NCI-H69 (cell line): ENCODE results near the gene ADAMTS9.

Source experiments
- DNase-seq: peaks from one replicate; lab custom pipeline; 2025; lab: John Stamatoyannopoulos, UW

ADAMTS9 gene, protein sequence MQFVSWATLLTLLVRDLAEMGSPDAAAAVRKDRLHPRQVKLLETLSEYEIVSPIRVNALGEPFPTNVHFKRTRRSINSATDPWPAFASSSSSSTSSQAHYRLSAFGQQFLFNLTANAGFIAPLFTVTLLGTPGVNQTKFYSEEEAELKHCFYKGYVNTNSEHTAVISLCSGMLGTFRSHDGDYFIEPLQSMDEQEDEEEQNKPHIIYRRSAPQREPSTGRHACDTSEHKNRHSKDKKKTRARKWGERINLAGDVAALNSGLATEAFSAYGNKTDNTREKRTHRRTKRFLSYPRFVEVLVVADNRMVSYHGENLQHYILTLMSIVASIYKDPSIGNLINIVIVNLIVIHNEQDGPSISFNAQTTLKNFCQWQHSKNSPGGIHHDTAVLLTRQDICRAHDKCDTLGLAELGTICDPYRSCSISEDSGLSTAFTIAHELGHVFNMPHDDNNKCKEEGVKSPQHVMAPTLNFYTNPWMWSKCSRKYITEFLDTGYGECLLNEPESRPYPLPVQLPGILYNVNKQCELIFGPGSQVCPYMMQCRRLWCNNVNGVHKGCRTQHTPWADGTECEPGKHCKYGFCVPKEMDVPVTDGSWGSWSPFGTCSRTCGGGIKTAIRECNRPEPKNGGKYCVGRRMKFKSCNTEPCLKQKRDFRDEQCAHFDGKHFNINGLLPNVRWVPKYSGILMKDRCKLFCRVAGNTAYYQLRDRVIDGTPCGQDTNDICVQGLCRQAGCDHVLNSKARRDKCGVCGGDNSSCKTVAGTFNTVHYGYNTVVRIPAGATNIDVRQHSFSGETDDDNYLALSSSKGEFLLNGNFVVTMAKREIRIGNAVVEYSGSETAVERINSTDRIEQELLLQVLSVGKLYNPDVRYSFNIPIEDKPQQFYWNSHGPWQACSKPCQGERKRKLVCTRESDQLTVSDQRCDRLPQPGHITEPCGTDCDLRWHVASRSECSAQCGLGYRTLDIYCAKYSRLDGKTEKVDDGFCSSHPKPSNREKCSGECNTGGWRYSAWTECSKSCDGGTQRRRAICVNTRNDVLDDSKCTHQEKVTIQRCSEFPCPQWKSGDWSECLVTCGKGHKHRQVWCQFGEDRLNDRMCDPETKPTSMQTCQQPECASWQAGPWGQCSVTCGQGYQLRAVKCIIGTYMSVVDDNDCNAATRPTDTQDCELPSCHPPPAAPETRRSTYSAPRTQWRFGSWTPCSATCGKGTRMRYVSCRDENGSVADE (N-terminal part only)

DNA sequence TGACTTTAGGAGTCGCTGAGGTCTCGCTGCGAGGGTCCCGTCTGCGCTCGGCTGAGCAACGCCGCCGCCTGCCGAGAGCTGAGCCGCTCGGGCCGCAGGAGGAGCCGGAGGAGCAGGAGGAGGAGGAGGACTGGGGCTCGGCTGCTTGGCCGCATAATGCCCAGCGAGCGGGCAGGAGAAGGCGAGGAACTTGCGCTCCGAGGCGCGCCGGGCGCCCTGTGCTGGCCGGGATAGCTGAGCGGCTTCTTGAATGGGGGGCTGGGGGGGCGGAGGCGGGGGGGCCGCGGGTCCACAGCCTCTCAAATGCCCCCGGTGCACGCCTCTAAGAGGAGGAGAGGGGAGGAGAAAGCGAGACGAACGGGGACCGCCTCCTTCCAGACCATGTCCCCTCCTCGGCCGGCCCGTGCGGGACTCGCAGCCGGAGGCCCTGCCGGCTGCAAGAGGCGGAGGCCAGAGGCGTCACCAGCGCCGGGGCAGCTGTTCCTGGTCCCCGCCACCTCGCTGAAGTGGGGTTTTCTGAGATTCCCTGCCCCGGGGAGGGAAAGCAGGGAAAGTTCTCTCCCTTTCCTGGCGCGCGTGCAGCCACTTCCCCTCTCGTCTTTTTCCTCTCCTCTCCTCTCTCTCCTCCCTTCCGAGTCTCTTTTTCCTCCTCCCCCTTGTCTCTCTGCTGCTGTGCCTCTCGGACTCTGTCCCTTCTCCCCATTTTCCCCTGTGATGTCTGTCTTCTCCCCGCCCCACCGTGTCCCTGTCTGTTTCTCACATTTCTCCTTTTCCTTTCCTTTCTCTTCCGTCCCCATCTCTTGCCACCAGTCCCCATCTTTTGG, at the start of gene ADAMTS9:
Gene ADAMTS9 (minus strand): TSS at position 220 of the 824 bp plus-strand sequence. CDS start 343 bp downstream, outside the sequence.
- no peak for DNase-seq

DNA sequence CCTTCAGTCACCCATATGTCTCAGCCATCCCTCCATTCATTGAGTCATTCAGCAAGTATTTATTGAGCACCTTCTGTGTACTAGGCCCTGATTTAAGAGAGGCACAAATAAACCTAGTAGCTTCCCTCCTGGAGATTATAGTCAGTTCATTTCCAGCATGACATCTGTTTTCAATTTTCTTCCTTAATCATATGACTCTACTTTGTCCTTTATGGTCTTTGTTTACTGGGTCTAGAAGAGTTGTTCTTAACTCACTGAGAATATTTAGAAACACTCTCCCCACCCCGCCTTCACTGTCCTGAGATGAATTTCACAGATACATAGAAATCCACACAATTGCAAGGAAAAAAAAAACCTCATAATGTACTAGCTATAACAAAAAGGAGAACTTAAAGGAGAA, 44.8 kb upstream of the ADAMTS9 start:
- DNase-seq = no peak

DNA sequence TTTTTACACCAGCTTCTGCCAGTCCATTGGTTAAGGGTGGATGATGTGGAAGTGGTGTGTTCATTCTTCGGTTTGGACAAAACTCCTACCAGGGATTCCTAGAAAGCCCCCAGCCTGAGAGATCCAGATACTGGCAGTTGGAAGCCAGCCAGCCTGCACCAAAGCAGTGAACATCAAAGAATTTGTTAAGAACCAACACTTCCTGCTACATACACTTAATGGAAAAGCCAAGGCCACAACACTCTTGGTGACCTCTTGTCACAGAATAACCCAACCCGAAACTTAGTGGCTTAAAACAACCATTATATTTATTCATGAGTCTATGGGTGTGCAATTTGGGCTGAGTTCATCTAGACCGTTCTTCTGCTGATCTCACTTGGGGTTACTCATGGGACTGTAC, 42.9 kb upstream of the ADAMTS9 start:
- no peak for DNase-seq

DNA sequence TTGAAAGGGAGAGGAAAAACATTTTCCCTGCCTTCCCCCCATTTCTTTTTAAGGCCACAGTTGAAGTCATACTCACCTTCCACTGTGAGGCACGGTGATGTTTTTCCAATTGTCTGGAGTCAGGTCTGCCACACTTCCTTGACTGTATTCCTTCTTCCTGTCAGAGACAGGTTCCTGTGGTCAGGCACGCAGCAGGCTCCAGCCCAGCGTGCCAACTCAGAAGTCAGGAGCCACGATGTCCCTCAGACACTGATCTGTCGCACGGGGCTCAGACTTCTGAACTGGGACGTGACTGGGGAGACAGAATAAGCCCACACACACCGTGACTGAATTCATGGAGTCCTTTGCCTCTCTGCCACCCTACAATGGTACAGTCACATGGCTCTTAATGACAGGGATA, 41.2 kb upstream of the ADAMTS9 start:
- no peak for DNase-seq

DNA sequence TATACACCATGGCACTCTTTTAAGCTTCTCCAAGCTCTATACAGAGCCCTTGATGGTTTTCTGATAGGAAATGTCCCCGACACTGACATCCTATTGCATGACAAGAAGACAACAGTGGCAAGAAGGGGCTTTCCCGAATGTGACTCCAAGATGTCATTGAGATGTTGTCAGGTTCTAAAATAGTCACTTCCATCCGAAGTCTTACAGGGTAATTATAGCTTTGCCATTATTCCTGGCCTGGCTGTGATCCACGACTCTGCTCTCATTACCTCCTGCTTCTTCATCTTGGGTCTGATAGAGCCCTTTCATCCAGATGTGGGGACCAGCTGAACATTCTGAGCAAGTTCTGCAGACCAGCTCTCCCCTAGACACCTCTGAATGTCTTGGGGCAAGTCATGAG, 40.6 kb upstream of the ADAMTS9 start:
- DNase-seq = no peak

DNA sequence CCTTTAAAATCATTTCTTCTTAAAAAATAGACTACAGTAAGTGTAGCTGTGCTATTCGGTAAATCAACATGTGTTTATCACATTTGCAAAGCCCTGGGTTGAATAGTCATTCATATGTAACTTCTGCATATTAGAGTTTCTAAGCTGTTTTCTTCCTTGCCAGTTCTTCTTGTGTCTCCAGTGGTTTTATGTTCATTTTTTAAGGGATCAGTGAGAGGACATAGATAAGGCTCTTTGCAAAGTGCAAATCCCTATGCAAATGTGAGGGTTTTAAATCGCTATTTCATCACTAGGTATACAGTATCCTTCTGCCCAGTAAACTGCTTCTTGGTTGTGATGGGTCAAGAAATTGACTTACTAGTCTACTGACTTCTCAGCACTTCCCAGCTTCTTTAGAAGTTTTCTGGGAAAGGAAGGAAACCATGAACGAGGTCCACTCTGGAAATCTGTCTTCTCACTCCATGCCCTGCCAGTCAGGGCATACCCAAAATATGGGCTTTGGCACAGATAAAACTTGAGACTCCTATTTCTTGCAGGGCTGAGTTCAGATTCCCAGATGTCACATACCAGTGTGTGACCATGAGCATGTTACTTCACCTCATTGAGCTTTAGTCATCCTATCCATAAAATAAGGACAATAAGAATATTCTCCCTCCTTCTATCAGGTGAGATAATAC, 38.8 kb upstream of the ADAMTS9 start:
- DNase-seq = no peak

DNA sequence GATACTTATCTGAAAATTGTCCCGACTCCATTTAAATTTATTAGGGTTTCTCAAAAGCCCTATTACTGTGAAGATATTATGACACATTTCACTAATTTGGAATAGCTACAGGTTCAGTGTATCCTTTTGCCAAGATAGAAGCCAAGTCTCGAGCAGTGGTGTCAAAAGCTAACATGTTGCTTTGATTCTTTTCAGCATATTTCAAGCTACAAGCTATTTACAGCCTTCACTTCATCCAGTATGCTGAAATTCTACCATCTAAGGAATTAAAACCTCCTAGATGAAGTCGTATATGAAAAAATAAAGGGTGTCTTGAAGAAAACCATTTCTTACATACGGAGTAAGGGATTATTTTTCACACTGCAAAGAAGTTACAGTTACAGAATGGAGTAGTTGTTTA, 31.2 kb upstream of the ADAMTS9 start:
- no peak for DNase-seq

DNA sequence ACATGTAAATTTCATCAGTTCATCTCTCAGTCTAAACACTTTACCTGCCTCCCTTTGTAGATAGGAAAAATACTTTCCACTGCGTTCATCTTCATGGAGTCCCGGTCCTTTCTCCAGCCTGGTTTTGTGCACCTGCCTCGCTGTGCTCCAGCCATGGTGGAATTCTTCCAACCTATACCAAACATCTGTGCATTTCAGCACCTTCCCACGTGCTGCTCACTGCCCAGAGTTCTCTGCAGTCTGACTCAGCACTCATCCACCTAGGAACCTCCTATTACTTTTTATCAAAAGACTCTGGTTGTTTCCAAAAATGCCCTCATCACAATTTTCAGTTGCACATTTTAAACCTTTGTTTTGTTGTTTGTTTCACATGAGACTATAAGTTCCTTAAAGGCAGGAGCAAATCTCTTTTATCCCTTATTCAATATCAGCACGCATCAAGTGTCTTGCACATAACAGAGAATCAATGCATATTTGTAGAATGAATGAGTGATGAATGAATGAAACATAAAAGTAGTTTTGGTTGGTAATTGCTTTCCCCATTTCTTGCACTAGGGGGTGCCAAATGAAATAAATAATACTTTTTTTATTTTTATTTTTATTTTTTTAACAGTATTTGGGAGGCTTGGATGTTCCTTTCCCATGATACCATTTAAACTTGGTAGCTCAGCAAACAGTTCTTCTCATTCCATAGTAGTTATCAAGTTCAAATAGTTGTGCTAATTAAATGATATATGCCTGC, 30.2 kb upstream of the ADAMTS9 start:
- no peak for DNase-seq

DNA sequence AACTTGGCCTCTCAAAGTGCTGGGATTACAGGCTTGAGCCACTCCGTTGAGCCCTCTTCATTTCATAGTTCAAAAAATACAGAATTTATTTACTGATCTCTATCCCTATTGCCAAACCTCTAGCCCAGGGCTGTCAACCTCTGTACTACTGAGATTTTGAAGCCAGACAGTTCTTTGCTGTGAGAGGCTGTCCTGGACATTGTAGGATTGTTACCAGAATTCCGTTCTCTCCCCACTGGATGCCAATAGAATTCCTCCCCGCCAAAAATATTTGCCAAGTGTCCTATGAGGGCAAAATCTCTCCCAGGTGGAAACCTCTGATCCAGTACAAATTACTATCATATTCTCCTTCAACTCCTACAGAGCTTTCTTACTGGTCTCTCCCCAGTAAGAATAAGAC, 29.6 kb upstream of the ADAMTS9 start:
- no peak for DNase-seq

DNA sequence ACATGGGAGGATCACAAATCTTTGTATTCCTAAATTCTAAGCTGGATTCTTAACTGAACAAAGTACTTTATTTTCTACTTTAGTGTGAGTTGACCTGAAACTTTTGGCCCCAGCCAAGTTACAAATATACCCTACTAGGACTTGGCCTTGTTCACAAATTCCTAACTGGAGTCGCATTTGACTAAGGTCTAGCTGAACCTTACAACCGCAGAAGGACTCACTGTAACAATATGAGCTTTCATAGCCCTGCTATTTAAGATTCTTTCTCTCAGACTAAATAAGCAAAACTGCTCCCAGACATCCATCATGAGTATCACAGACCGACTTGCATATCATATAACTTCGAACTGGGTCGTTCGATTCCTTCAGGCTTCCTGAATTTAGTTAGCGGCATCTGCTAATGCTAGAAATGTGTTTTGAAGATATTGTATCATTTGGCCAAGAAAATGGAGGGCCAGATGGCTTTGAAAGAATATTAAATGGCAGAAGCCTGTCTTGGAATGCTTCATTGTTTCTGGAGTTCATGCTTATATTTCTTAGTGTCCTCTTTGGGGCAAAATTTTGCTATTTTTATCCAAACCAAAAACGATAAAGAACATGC, 28.4 kb upstream of the ADAMTS9 start:
- no peak for DNase-seq

DNA sequence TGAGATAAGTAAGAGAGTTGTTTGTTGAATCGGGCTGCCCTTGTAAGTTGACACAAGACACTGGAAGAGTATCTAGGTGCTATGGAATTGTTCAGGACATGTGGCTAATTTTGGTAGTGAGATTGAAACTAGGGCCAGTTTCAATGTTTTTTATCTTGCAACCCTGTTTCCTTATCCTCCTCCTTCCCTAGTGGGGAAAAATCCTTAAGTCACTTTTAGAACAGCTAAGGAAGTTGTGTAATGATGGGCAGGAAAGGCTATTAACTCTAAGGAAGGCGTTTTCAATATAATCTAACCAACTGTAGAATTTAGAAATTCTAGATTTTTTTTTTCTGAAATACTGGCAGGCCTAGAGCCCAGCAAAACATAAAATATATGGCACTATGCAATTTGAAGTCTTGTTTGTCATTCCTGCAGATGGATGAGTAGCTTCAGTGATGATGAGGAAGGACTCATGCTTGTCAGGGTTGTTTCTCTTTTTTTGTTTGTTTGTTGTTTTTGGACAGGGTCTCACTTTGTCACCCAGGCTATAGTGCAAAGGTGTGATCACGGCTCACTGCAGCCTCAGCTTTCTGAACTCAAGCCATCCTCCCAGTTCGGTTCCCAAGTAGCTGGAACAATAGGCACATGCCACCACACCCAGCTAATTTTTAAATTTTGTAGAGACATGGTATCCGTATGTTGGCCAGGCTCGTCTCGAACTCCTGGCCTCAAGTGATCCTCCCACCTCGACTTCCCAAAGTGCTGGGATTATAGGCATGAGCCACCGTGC, 27.6 kb upstream of the ADAMTS9 start:
- no peak for DNase-seq

DNA sequence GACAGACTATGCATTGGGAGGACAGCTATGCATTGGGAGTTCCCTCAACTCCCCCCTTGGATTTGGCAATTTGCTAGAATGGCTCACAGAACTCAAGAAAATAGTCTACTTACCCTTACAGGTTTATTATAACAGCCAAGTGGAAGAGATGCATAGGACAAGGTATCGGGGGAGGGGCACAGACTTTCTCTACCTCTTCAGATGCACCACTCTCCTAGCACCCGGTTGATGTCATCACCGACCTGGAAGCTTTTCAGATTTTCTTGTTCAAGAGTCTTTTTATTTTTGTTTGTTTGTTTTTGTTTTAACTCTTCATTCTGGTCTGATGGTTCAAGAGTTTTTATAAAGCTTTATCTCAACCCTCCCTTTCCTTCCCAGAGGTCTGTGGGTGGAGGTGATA, 20.7 kb upstream of the ADAMTS9 start:
- DNase-seq = no peak

DNA sequence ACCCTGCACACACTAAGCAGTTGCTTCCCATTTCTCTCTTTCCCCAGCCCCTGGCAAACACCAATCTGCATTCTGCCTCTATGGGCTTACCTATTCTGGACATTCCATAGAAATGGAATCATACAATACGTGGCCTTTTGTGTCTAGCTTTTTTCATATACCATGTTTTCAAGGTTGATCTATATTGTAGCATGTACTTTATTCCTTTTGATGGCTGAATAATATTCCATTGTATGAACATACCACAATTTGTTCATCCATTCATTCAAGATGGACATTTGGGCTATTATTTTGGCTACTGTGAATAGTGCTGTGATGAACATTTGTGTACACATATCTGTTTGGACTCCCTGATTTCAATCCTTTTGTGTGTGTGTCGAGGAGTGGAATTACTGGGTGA, 18.1 kb upstream of the ADAMTS9 start:
- DNase-seq = no peak

DNA sequence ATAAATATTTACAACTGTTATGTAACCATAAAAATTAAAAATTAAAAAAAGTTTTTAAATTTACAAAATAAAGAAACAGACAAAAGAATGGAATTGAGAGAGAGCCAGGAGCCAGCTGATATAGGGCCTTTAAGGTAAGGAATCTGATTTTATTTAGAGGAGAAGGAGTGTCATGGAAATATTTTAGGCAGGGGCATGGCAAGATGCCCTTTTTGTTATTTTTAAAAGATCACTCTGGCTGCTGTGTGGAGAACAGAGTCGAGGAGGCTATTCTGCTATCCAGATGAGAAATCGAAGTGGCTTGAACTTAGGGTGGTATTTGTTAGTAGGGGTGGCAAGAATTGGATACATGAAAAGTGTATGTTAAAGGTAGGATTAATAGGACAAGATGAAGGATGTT, 9.1 kb upstream of the ADAMTS9 start:
- DNase-seq = no peak

DNA sequence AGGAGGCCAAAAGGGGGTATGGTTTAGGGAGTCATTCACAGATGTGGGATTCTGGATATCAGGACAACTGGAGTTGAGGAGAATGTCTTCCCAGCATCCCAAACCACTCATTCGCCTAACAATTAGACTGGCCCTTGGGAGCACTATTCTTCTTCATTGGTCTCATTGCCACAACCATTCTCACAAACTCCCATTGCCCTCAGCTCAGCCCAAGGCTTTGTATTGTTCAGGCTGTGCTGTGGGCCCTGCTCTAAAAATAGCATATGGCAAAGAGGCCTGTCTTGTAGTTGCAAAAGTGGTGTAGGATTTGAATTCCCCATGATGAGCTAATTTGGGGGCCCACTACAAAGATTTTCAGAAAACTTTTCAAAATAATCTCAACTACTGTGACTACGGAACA, 6.3 kb upstream of the ADAMTS9 start:
- no peak for DNase-seq

DNA sequence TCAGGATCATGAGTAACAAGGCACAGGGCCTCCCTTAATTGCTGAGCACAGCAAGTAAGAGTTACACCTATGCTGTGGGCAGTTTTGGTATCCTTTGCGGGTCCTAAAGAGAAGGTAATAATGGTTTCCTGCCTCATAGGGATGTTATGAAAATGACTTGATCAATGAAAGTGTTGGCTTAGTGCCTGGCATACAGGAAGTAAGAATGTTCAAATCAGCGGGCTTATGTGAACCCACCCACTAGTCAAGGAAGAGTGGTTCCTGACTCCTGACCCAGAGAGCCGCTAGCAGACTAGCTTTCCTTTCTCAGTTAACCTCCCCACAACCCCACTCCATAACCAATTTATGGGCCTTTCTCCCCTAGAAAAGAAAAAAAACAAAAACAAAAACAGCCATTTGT, 5.2 kb upstream of the ADAMTS9 start:
- DNase-seq = no peak

DNA sequence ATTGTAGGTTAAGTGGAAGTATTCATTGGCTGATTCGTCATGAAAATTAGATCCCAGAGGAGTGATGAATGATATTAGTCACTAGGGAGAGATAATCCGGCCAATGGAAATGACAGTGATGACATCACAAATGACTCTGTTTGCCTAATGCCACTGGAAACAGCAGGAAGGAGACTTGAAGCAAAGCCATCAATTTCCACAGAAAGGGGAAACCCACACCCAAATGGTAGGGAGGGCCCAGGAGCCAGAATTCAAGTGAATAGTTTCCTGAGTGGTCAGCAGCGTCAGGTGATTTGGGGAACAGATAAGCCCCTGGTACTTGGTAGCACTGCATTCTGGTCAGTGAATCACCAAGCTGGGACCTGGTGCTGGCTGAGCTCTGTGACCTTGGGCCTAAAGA, 3.3 kb upstream of the ADAMTS9 start:
- DNase-seq = no peak

DNA sequence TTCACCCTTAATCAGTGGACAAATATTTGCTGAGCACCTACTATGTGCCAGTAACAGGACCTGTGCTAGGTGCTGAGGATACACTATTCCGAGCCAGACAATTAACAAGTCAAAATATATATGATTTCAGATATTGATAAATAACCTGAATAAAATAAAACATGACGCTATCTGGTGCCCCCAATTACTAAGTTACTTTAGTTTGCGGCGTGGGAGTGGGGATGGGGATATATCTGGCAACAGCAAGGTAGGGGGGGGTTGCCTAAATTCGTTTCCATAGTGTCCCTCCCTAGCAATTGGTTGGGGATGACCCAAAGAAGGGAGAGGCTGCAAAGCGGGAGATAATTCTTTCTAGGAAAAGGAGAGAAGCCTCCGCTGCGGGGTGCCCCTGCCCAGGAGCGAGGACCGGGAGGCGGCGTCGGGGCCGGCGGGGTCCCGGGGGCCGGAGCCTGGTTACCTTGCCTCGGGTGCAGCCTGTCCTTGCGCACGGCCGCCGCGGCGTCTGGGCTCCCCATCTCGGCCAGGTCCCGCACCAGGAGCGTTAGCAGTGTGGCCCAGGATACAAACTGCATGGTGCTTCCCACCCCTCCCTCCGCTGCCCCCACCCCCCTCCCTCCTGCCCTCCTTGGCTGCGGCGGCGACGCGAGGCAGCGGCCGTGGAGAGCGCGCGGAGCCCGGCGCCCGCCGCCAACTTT, 567 bp downstream of the ADAMTS9 start:
- no peak for DNase-seq
